ENCODE data around the gene HOXA1. TPM values are rescaled to one million over a fixed set of nuclear protein-coding genes. Genes with fewer than 3 reads are reported as not detected.
A peak's percentile ranks its signal among the peaks of the same experiment; 100 is the strongest.

Gene HOXA1
- total RNA-seq, 2 experiments from 2014 or later, result 0.22 to 0.58 TPM

GRCh38 chr7:27101957-27102580, 6.3 kb upstream of the HOXA1 start:
- no peak overlapping the region for H3K4me3 Mint-ChIP-seq
- no peaks in the 10 kb centered on the region for H3K9me3 Mint-ChIP-seq
- peaks cover 18% of the 10 kb centered on the region for H3K36me3 Mint-ChIP-seq (ENCODE audit: low read depth)
- ChIA-PET POLR2A (no interaction called here), CTCF (no interaction called here)
- peaks cover 86% of the 10 kb centered on the region for H3K27me3 Mint-ChIP-seq
- peaks cover 20% of the 10 kb centered on the region for H3K4me1 Mint-ChIP-seq
- no peak for DNase-seq
- no peak overlapping the region for H3K27ac Mint-ChIP-seq

GRCh38 chr7:27101171-27101956, 5.6 kb upstream of the HOXA1 start:
- no peaks in the 10 kb centered on the region for H3K9me3 Mint-ChIP-seq
- CTCF ChIA-PET, result no interaction called here
- H3K36me3 Mint-ChIP-seq (ENCODE audit: low read depth), result peaks cover 18% of the 10 kb centered on the region
- peaks cover 21% of the 10 kb centered on the region for H3K4me1 Mint-ChIP-seq
- POLR2A ChIA-PET, result no interaction called here
- no peak overlapping the region for H3K4me3 Mint-ChIP-seq
- no peak for DNase-seq
- H3K27ac Mint-ChIP-seq, result no peak overlapping the region
- H3K27me3 Mint-ChIP-seq, result peaks cover 89% of the 10 kb centered on the region

- H3K4me3 Mint-ChIP-seq, result no peak overlapping the region
- H3K9me3 Mint-ChIP-seq, result no peaks in the 10 kb centered on the region
- H3K4me1 Mint-ChIP-seq, result peaks cover 22% of the 10 kb centered on the region
- H3K27me3 Mint-ChIP-seq, result peaks cover 88% of the 10 kb centered on the region
- DNase-seq, result no peak
- peaks cover 18% of the 10 kb centered on the region for H3K36me3 Mint-ChIP-seq (ENCODE audit: low read depth)
- CTCF ChIA-PET, result interaction anchor here (0.9 to 1.2 kb wide), 2 partner anchors 32 to 47 kb away, joined by 3 read pairs; no protein-coding TSS in a partner anchor
- POLR2A ChIA-PET, result no interaction called here
- H3K27ac Mint-ChIP-seq, result no peak overlapping the region
Measured at GRCh38 chr7:27100694-27101170, 4.9 kb upstream of the HOXA1 start.

- POLR2A ChIA-PET, result no interaction called here
Measured at GRCh38 chr7:27099453-27100370, 3.9 kb upstream of the HOXA1 start.

GRCh38 chr7:27098578-27099451, 3.0 kb upstream of the HOXA1 start:
- ChIA-PET CTCF (interaction anchor here (0.7 to 1.2 kb wide), 4 partner anchors 20 to 62 kb away, joined by 3 to 4 read pairs (median 3); no protein-coding TSS in a partner anchor), POLR2A (no interaction called here)
- Mint-ChIP-seq H3K9me3 (no peaks in the 10 kb centered on the region), H3K27ac (no peak overlapping the region), H3K27me3 (peaks cover 89% of the 10 kb centered on the region), H3K4me3 (no peak overlapping the region), H3K36me3 (ENCODE audit: low read depth) (peaks cover 19% of the 10 kb centered on the region), H3K4me1 (peaks cover 31% of the 10 kb centered on the region)
- DNase-seq, result no peak

More at GRCh38 chr7:27099453-27100370, 3.9 kb upstream of the HOXA1 start:
- DNase-seq, result no peak
- H3K36me3 Mint-ChIP-seq (ENCODE audit: low read depth), result peaks cover 19% of the 10 kb centered on the region
- H3K27me3 Mint-ChIP-seq, result peaks cover 89% of the 10 kb centered on the region
- CTCF ChIA-PET, result interaction anchor here (0.6 to 1.2 kb wide), 5 partner anchors 20 to 1308 kb away, joined by 3 to 4 read pairs (median 3); no protein-coding TSS in a partner anchor
- no peak overlapping the region for H3K27ac Mint-ChIP-seq
- H3K9me3 Mint-ChIP-seq, result no peaks in the 10 kb centered on the region
- no peak overlapping the region for H3K4me3 Mint-ChIP-seq
- H3K4me1 Mint-ChIP-seq, result peaks cover 31% of the 10 kb centered on the region

- POLR2A ChIA-PET, result no interaction called here
Measured at GRCh38 chr7:27097686-27098577, 2.1 kb upstream of the HOXA1 start.

GRCh38 chr7:27096768-27097514, 1.1 kb upstream of the HOXA1 start:
- Mint-ChIP-seq H3K9me3 (no peaks in the 10 kb centered on the region), H3K4me1 (peaks cover 31% of the 10 kb centered on the region), H3K4me3 (peak overlapping the region; percentile 82), H3K27me3 (peaks cover 91% of the 10 kb centered on the region), H3K36me3 (ENCODE audit: low read depth) (peaks cover 15% of the 10 kb centered on the region), H3K27ac (no peak overlapping the region)
- POLR2A ChIA-PET, result no interaction called here
- CTCF ChIA-PET, result interaction anchor here (1.7 kb wide), 1 partner anchor 64 kb away, joined by 5 read pairs; no protein-coding TSS in a partner anchor
- DNase-seq, result no peak

More at GRCh38 chr7:27097686-27098577, 2.1 kb upstream of the HOXA1 start:
- Mint-ChIP-seq H3K4me1 (peaks cover 29% of the 10 kb centered on the region), H3K9me3 (no peaks in the 10 kb centered on the region), H3K4me3 (peak overlapping the region; percentile 82), H3K27ac (no peak overlapping the region), H3K36me3 (ENCODE audit: low read depth) (peaks cover 17% of the 10 kb centered on the region), H3K27me3 (peaks cover 89% of the 10 kb centered on the region)
- CTCF ChIA-PET, result interaction anchor here (0.7 to 1.7 kb wide), 4 partner anchors 50 to 63 kb away, joined by 3 to 5 read pairs (median 4); no protein-coding TSS in a partner anchor
- no peak for DNase-seq

GRCh38 chr7:27095050-27095896, 527 bp downstream of the HOXA1 start:
- Mint-ChIP-seq H3K27ac (peak overlapping the region; percentile 33), H3K27me3 (peaks cover 92% of the 10 kb centered on the region), H3K36me3 (ENCODE audit: low read depth) (peaks cover 11% of the 10 kb centered on the region), H3K9me3 (no peaks in the 10 kb centered on the region), H3K4me1 (peaks cover 29% of the 10 kb centered on the region), H3K4me3 (peak overlapping the region; percentile 82)
- CTCF ChIA-PET, result interaction anchor here (0.6 to 1.6 kb wide), 5 partner anchors 11 to 413 kb away, joined by 3 to 4 read pairs (median 3); no protein-coding TSS in a partner anchor
- POLR2A ChIA-PET, result no interaction called here
- no peak for DNase-seq

GRCh38 chr7:27094304-27095049, 1.3 kb downstream of the HOXA1 start:
- DNase-seq, result no peak
- H3K9me3 Mint-ChIP-seq, result no peaks in the 10 kb centered on the region
- no peak overlapping the region for H3K27ac Mint-ChIP-seq
- peaks cover 29% of the 10 kb centered on the region for H3K4me1 Mint-ChIP-seq
- CTCF ChIA-PET, result interaction anchor here (0.6 to 1.6 kb wide), 4 partner anchors 10 to 412 kb away, joined by 3 to 4 read pairs (median 3); no protein-coding TSS in a partner anchor
- peaks cover 7% of the 10 kb centered on the region for H3K36me3 Mint-ChIP-seq (ENCODE audit: low read depth)
- POLR2A ChIA-PET, result no interaction called here
- peaks cover 92% of the 10 kb centered on the region for H3K27me3 Mint-ChIP-seq
- peak overlapping the region; percentile 82 for H3K4me3 Mint-ChIP-seq

Data from activated CD4-positive, alpha-beta T cell treated with anti-CD3 and anti-CD28 coated beads, Interleukin-2, amount 10 ng/mL, durations not matched to agents 7 days and 5 days (primary cell).